Esophagus squamous epithelium (tissue), 5 donors: Measurements from ENCODE around the gene DSCAML1. TPM values are rescaled to one million over a fixed set of nuclear protein-coding genes. Genes with fewer than 3 reads are reported as not detected.

Experiments
- DNase-seq: peaks from one replicate; lab custom pipeline; 2025; lab: John Stamatoyannopoulos, UW
- H3K27ac ChIP-seq, 4 donors: fragments of 200-600 bp; sonication (generic); one replicate each; pipeline ENCODE4 v1.5.1; 2016 to 2019; ENCODE audit warnings: mild to moderate bottlenecking in 1 of 4
- H3K27me3 ChIP-seq, 4 donors: fragments of 200-600 bp; sonication (generic); 1 replicate in 3 of 4; 2 replicates in 1 of 4; pipeline versions ENCODE4 v1.5.1 to v1.6.0; 2017 to 2021; ENCODE audit warnings: antibody characterized with exemption in 1 of 4
- H3K36me3 ChIP-seq, 3 donors: fragments of 200-600 bp; sonication (generic); one replicate each; pipeline ENCODE4 v1.5.1; 2016 to 2019
- H3K4me1 ChIP-seq, 3 donors: fragments of 200-600 bp; sonication (generic); one replicate each; pipeline ENCODE4 v1.5.1; 2017 to 2019
- H3K4me3 ChIP-seq, 4 donors: fragments of 200-600 bp; sonication (generic); 1 replicate in 3 of 4; 2 replicates in 1 of 4; pipeline ENCODE4 v1.5.1; 2016 to 2019; ENCODE audit warnings: mild to moderate bottlenecking in 2 of 4, moderate library complexity in 1 of 4
- H3K9me3 ChIP-seq, 3 donors: fragments of 200-600 bp; sonication (generic); one replicate each; pipeline ENCODE4 v1.5.1; 2016 to 2019
- POLR2A ChIP-seq, 4 donors: fragments of 450-650 bp; IDR thresholded peaks; one replicate each; pipeline ENCODE4 v1.6.1; 2017; ENCODE audit warnings: antibody characterized with exemption in 4 of 4, mild to moderate bottlenecking in 4 of 4, moderate library complexity in 3 of 4
- WGBS, 2 donors: methylation state at CpG; one replicate each; pipeline ENCODE4 v1.1.5; 2018; 5-methylcytosine and 5-hydroxymethylcytosine counted together
- intact Hi-C: fragments of 100-400 bp; cut with DNase I; formaldehyde crosslinking; loops from one replicate; pipeline ENCODE4 v1.15.0; 2022
- total RNA-seq, 4 donors: library from RNA; depleted of rRNA; stranded (reverse); fragments of >200 nt; gene quantifications; one replicate each; pipeline ENCODE4 v1.1.0, GENCODE V29; 2016
- TF ChIP-seq, protein P1 (sequence below), 6 experiments: fragments of 450-650 bp in 4 of 6; fragments of 200-600 bp in 2 of 6; sonication (generic) in 2 of 6; IDR thresholded peaks; one replicate each; pipeline ENCODE4 v1.5.1; 2016 to 2019; ENCODE audit warnings: antibody characterized with exemption in 6 of 6, mild to moderate bottlenecking in 4 of 6, moderate library complexity in 4 of 6
- donor health status: DM: yes; HTN: yes; CAD: no.

Gene DSCAML1
- total RNA-seq, 4 donors from 2014 or later = 0.04 to 0.19 TPM; not detected in 2

DNA sequence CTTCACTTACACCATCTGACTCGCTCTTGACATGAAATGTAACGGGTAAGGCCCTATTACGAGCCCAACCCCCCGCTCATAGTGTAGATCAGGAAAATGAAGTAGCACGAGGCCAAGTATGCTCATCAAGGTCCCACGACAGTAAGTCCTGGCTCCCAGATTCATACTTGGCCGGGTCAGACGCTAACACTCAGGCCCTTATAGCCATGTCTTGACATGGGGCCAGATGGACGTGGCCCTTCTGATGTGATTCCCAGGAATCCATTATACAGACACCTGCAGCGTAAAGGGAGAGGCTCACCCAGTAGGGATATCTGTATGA is 294.3 kb downstream of the DSCAML1 start:
- TF ChIP-seq, protein P1, sequence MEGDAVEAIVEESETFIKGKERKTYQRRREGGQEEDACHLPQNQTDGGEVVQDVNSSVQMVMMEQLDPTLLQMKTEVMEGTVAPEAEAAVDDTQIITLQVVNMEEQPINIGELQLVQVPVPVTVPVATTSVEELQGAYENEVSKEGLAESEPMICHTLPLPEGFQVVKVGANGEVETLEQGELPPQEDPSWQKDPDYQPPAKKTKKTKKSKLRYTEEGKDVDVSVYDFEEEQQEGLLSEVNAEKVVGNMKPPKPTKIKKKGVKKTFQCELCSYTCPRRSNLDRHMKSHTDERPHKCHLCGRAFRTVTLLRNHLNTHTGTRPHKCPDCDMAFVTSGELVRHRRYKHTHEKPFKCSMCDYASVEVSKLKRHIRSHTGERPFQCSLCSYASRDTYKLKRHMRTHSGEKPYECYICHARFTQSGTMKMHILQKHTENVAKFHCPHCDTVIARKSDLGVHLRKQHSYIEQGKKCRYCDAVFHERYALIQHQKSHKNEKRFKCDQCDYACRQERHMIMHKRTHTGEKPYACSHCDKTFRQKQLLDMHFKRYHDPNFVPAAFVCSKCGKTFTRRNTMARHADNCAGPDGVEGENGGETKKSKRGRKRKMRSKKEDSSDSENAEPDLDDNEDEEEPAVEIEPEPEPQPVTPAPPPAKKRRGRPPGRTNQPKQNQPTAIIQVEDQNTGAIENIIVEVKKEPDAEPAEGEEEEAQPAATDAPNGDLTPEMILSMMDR (IDR thresholded peaks at IDR 0.05) = no peak
- no peak for TF ChIP-seq POLR2A (IDR thresholded peaks at IDR 0.05)
- no peaks in the 10 kb centered on the region for H3K36me3 ChIP-seq
- H3K9me3 ChIP-seq = no peaks in the 10 kb centered on the region
- no peaks in the 10 kb centered on the region for H3K4me1 ChIP-seq
- no peak overlapping the region for H3K4me3 ChIP-seq
- no peak for DNase-seq
- H3K27ac ChIP-seq = no peak overlapping the region
- intact Hi-C loops = no loop called here
- peaks cover 0 to 33% (median 0%) of the 10 kb centered on the region in 4 donors for H3K27me3 ChIP-seq
- WGBS, 2 donors = 66 to 74% methylated on average over 7 to 8 of the region's 10 CpGs

DNA sequence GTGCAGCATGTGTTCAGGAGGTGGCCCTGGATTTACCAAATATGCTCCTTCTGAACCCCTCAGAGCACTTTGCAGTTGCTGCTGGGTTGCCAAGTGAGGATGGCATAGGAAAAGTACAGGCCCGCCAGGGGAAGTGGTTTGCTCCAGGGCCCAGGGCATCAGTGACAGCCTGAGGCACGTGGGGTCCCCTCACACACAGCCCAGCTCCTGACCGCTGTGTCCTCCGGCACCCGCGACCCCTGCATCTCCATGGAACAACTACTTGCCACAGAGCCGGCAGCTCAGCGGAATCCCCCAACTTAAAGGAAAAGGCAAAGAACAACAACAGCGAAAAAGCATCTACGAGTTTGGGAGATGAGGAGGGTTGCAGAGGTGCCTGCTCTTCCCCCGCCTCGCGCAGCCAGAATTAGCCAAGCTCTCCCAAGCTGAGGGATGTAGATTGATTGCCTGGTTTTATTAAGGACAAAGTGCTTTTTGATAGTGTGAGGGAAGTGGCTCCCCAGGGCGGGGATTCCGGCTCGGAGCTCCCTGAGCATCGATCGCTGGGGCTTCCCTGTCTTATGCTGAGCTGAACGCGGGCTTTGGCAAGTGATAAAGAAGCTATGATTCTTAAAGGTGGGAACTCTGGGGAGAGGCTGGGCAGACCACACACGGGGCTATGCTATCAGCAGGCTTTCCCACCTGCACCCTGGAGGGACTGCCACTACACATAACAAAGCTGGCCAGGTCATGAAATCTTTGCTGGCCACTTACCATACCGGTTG is 294.8 kb downstream of the DSCAML1 start:
- H3K9me3 ChIP-seq = no peaks in the 10 kb centered on the region
- no peak overlapping the region for H3K27ac ChIP-seq
- no peak overlapping the region for H3K4me3 ChIP-seq
- no peaks in the 10 kb centered on the region for H3K4me1 ChIP-seq
- DNase-seq = no peak
- intact Hi-C loops = no loop called here
- TF ChIP-seq, protein P1 (IDR thresholded peaks at IDR 0.05) = no peak
- TF ChIP-seq POLR2A (IDR thresholded peaks at IDR 0.05) = no peak
- H3K36me3 ChIP-seq = no peaks in the 10 kb centered on the region
- peaks cover 0 to 36% (median 0%) of the 10 kb centered on the region in 4 donors for H3K27me3 ChIP-seq
- WGBS, 2 donors = 60 to 62% methylated on average over 16 to 17 of the region's 22 CpGs

DNA sequence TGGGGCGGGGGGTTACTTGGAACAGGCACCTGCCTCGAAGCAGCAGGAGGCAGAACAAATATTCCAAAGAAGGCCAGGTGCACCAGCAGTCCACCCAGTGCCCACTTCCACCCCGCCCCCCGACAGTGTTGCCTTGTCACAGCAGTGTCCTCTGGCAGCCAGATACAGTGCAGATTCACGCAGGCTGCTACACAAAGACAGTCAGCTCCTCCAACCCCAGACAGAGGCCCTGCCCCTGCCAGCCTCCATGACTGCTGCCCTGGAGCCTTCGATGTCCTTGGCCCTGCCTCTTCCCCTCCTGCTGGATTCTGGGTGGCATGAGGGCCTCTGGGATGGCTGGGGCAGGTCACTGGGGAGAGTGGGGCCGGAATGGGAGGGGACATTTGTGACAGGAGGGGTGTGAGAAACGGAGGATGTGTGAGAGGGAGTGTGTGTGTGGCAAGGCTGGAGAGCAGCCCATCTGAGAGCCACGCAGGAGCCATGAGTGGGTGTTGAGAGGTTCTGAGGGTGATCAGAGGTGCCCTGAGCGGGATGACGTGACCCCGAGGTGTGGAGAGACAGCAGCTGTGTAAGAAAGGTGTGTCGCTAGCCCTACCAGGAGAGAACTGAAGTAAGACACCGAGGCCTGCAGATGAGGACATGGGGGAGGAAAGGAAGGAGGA is 295.6 kb downstream of the DSCAML1 start:
- Histone ChIP-seq H3K27ac (no peak overlapping the region), H3K36me3 (no peaks in the 10 kb centered on the region), H3K4me1 (no peaks in the 10 kb centered on the region), H3K9me3 (no peaks in the 10 kb centered on the region), H3K4me3 (no peak overlapping the region), H3K27me3 (peaks cover 0 to 38% (median 0%) of the 10 kb centered on the region in 4 donors)
- intact Hi-C loops = no loop called here
- 63 to 77% methylated on average over 10 to 13 of the region's 14 CpGs for WGBS, 2 donors
- TF ChIP-seq, protein P1 (IDR thresholded peaks at IDR 0.05) = no peak
- no peak for TF ChIP-seq POLR2A (IDR thresholded peaks at IDR 0.05)
- DNase-seq = no peak

DNA sequence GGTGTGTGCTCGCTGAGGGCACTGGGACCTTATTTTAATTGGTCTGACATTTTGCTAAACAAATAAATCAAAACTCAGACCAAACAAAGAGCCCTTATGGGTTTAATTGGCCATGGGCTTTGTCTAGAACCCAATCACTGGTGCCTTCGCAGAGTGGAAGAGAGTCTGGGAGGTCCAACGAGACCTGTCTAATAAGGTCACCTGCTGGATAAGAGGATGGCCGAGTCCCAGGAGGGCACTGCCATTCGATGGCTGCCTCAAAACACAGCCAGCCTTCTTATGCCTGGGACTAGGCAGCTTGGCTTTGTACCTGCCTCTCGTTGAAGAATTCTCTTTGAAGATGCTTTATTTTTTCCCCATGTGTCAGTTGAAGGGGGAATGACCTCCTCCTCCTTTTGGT is 298.2 kb downstream of the DSCAML1 start:
- DNase-seq = no peak
- peaks cover 0 to 40% (median 0%) of the 10 kb centered on the region in 4 donors for H3K27me3 ChIP-seq
- no peak overlapping the region for H3K27ac ChIP-seq
- H3K36me3 ChIP-seq = no peaks in the 10 kb centered on the region
- no peaks in the 10 kb centered on the region for H3K4me1 ChIP-seq
- 58 to 82% methylated on average over 4 to 5 of the region's 6 CpGs for WGBS, 2 donors
- H3K4me3 ChIP-seq = no peak overlapping the region
- TF ChIP-seq, protein P1 (IDR thresholded peaks at IDR 0.05) = no peak
- no peak for TF ChIP-seq POLR2A (IDR thresholded peaks at IDR 0.05)
- H3K9me3 ChIP-seq = no peaks in the 10 kb centered on the region
- intact Hi-C loops = no loop called here
